ENCODE results near the gene FAM193B. TPM values are rescaled to one million over a fixed set of nuclear protein-coding genes. Genes with fewer than 3 reads are reported as not detected.

FAM193B gene
- total RNA-seq, 1 experiment from 2014 or later = 43.8 TPM

- BruUV-seq (replicated peaks) = no TSS peak
- H3K9me3 ChIP-seq (ENCODE audit: low read depth, low read length, poor library complexity, severe bottlenecking) = no peaks in the 10 kb centered on the region
- CTCF ChIA-PET = interaction anchor here (0.6 kb wide), 1 partner anchor 175 kb away, joined by 5 read pairs; no protein-coding TSS in a partner anchor
- POLR2A ChIA-PET (ENCODE audit: low non-redundant PET) = no interaction called here
- no peaks in the 10 kb centered on the region for H3K4me1 ChIP-seq (ENCODE audit: insufficient read depth, low read length, poor library complexity, severe bottlenecking)
- H3K36me3 ChIP-seq (ENCODE audit: insufficient read depth, low read length, poor library complexity, severe bottlenecking) = peaks cover 8% of the 10 kb centered on the region
- TF ChIP-seq, protein P1, sequence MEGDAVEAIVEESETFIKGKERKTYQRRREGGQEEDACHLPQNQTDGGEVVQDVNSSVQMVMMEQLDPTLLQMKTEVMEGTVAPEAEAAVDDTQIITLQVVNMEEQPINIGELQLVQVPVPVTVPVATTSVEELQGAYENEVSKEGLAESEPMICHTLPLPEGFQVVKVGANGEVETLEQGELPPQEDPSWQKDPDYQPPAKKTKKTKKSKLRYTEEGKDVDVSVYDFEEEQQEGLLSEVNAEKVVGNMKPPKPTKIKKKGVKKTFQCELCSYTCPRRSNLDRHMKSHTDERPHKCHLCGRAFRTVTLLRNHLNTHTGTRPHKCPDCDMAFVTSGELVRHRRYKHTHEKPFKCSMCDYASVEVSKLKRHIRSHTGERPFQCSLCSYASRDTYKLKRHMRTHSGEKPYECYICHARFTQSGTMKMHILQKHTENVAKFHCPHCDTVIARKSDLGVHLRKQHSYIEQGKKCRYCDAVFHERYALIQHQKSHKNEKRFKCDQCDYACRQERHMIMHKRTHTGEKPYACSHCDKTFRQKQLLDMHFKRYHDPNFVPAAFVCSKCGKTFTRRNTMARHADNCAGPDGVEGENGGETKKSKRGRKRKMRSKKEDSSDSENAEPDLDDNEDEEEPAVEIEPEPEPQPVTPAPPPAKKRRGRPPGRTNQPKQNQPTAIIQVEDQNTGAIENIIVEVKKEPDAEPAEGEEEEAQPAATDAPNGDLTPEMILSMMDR (conservative IDR thresholded peaks at IDR 0.05; ENCODE audit: low read depth, low read length) = no peak
- no peak for TF ChIP-seq EZH2 (IDR thresholded peaks at IDR 0.05; ENCODE audit: borderline replicate concordance, low read depth, low read length, poor library complexity, severe bottlenecking)
- no peaks in the 10 kb centered on the region for H3K27me3 ChIP-seq (replicated peaks; ENCODE audit: insufficient read depth, low read depth, low read length, poor library complexity)
- H3K4me3 ChIP-seq (ENCODE audit: low read depth, low read length, poor library complexity, severe bottlenecking) = no peak overlapping the region
- intact Hi-C loops (cut with micrococcal nuclease; ENCODE audit: unreplicated experiment) = no loop called here
- DNase-seq (ENCODE audit: low spot score) = no peak
- no peak overlapping the region for H3K27ac ChIP-seq (ENCODE audit: low read depth, low read length, poor library complexity, severe bottlenecking)
Measured at GRCh38 chr5:177482359-177482795, 72.0 kb downstream of the FAM193B start.

DNA sequence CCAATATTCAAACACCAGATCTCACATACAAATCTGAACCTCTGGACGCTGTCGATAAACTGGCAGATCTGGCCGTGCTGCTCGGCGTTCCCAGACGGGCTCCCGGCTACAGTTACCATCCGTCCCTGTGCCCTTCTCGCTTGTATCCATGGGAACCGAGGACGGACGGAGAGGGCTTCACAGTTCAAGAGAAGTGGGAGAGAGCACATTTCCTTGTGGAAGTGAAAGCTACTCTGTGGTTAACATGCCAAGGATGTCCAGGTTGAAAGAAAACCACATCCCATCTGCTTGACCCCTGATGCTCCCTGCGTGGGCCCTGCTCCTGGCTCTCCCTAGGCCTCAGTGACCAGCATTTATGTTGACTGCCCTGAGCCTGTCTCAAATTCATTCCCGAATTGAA is 74.6 kb downstream of the FAM193B start:
- no peaks in the 10 kb centered on the region for H3K4me1 ChIP-seq (ENCODE audit: insufficient read depth, low read length, poor library complexity, severe bottlenecking)
- peak overlapping the region; percentile 30 for H3K27ac ChIP-seq (ENCODE audit: low read depth, low read length, poor library complexity, severe bottlenecking)
- no peaks in the 10 kb centered on the region for H3K9me3 ChIP-seq (ENCODE audit: low read depth, low read length, poor library complexity, severe bottlenecking)
- no peaks in the 10 kb centered on the region for H3K27me3 ChIP-seq (replicated peaks; ENCODE audit: insufficient read depth, low read depth, low read length, poor library complexity)
- no peaks in the 10 kb centered on the region for H3K36me3 ChIP-seq (ENCODE audit: insufficient read depth, low read length, poor library complexity, severe bottlenecking)
- no TSS peak for BruUV-seq (replicated peaks)
- CTCF ChIA-PET = no interaction called here
- no peak for DNase-seq (ENCODE audit: low spot score)
- TF ChIP-seq, protein P1 (conservative IDR thresholded peaks at IDR 0.05; ENCODE audit: low read depth, low read length) = no peak
- TF ChIP-seq EZH2 (IDR thresholded peaks at IDR 0.05; ENCODE audit: borderline replicate concordance, low read depth, low read length, poor library complexity, severe bottlenecking) = no peak
- POLR2A ChIA-PET (ENCODE audit: low non-redundant PET) = interaction anchor here (0.6 kb wide), 1 partner anchor 25 kb away, joined by 4 read pairs; no protein-coding TSS in a partner anchor
- no peak overlapping the region for H3K4me3 ChIP-seq (ENCODE audit: low read depth, low read length, poor library complexity, severe bottlenecking)
- intact Hi-C loops (cut with micrococcal nuclease; ENCODE audit: unreplicated experiment) = no loop called here

DNA sequence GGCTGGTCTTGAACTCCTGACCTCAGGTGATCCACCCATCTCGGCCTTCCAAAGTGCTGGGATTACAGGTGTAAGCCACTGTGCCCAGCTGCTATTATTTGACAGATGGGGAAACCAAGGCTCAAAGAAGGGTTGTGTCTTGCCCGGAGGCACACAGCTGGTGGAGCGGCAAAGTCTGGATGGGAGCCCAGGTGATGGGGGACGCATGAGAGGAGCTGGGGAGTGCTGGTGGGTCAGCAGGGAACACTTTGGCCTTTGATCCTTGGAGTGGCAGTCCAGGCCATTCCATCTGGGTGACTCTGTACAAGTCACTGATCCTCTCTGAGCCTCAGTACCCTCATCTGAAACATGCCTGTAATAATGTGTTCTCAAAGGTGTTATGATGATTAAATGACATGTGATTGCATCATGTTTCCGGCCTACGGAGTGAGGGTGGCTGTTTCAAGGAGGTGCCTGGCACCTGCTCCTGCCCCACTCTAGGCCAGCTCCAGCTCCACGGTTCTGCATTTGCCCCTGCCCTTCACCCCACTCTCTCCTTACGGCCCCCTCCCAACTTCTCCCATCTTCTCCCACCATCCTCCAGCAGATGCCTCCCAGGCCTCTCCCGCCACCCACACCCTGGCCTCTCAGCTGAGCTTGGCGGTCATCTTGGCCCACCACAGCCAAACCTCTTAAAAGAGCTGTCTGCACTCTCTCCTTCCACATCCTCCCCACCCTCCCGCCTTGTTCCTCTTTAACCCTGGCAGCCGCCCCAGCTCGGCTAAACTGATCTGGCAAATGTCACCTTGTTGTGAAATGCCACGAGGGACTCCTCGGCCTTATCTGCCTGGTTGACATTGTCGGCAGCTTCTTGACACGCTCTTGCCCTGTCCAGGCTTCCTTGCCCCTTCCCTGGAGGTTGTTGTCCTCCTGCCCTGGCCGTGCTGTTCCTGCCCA is 75.4 kb downstream of the FAM193B start:
- no peak overlapping the region for H3K4me3 ChIP-seq (ENCODE audit: low read depth, low read length, poor library complexity, severe bottlenecking)
- ChIA-PET CTCF (no interaction called here), POLR2A (ENCODE audit: low non-redundant PET) (no interaction called here)
- intact Hi-C loops (cut with micrococcal nuclease; ENCODE audit: unreplicated experiment) = no loop called here
- H3K27ac ChIP-seq (ENCODE audit: low read depth, low read length, poor library complexity, severe bottlenecking) = peak overlapping the region; percentile 65
- peaks cover 3% of the 10 kb centered on the region for H3K4me1 ChIP-seq (ENCODE audit: insufficient read depth, low read length, poor library complexity, severe bottlenecking)
- H3K36me3 ChIP-seq (ENCODE audit: insufficient read depth, low read length, poor library complexity, severe bottlenecking) = no peaks in the 10 kb centered on the region
- DNase-seq (ENCODE audit: low spot score) = no peak
- H3K9me3 ChIP-seq (ENCODE audit: low read depth, low read length, poor library complexity, severe bottlenecking) = no peaks in the 10 kb centered on the region
- TF ChIP-seq, protein P1 (conservative IDR thresholded peaks at IDR 0.05; ENCODE audit: low read depth, low read length) = no peak
- no peak for TF ChIP-seq EZH2 (IDR thresholded peaks at IDR 0.05; ENCODE audit: borderline replicate concordance, low read depth, low read length, poor library complexity, severe bottlenecking)
- BruUV-seq (replicated peaks) = no TSS peak
- no peaks in the 10 kb centered on the region for H3K27me3 ChIP-seq (replicated peaks; ENCODE audit: insufficient read depth, low read depth, low read length, poor library complexity)
